ENCODE results near the gene NEU1. TPM values are rescaled to one million over a fixed set of nuclear protein-coding genes. Genes with fewer than 3 reads are reported as not detected.
"Not testable (repeated sequence)": the region's sequence is repeated elsewhere in the genome, so short reads cannot be mapped to it uniquely, and the experiment has no call there.

The NEU1 gene
- 10 to 100 TPM; 19.3 to 22.3 TPM for total RNA-seq

- Mint-ChIP-seq H3K9me3 (no peaks in the 10 kb centered on the region), H3K36me3 (ENCODE audit: low read depth) (peaks cover 37% of the 10 kb centered on the region), H3K4me3 (peak within 1 kb of the TSS; percentile 94), H3K27ac (peak within 1 kb of the TSS; percentile 96), H3K4me1 (peaks cover 11% of the 10 kb centered on the region), H3K27me3 (no peaks in the 10 kb centered on the region)
- peak; percentile 98 for ATAC-seq (replicated peaks)
These were observed at the start of gene NEU1 for GRCh38 chr6:31862344-31863235. Gene NEU1 (minus strand): TSS chr6:31862821. CDS start chr6:31862776, 45 bp downstream.

DNA sequence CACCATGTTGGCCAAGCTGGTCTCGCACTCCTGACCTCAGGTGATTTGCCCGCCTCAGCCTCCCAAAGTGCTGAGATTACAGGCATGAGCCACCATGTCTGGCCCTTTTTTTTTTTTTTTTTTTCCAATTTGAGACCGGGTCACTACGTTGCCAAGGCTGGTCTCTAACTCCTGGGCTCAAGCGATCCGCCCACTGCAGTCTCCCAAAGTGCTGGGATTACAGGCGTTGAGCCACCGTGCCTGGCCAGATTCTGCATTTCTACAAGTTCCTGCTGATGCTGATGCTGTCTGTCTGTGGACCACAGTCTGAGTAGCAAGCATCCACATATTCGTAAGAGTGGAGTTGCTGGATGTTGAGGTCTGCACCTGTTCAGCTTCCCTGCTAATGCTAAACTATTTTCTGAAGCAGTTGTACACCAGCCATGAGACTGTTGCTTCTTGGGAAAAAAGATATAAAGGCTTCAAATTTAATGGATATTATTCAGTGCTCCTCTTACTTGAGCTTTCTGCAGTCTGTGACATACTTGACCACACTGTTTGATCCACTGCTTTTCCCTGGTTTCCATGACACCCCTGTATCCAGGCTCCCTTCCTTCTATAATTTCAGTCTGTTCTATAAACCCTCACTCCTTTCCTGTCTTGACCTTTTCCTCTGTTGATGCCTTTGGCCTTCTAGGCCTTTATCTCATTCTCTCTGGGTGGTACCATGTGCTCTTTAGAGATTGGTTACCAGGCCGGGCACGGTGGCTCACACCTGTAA is 49.4 kb upstream of the NEU1 start:
- H3K9me3 Mint-ChIP-seq = no peaks in the 10 kb centered on the region

DNA sequence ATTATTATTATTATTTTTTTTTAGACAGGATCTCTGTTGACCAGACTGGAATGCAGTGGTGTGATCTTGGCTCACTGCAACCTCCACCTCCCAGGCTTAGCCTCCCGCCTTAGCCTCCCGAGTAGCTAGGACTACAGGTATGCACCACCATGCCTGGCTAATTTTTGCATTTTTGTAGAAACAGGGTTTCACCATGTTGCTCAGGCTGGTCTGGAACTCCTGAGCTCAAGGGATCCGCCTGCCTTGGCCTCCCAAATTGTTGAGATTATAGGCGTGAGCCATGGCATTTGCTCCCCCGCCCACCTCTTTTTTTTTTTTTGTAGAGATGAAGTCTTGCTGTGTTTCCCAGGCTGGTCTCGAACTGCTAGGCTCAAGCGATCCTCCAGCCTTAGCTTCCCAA is 46.7 kb upstream of the NEU1 start:
- ATAC-seq (replicated peaks); H3K36me3 Mint-ChIP-seq (ENCODE audit: low read depth); H3K4me1 Mint-ChIP-seq; H3K4me3 Mint-ChIP-seq; H3K9me3 Mint-ChIP-seq; H3K27me3 Mint-ChIP-seq; H3K27ac Mint-ChIP-seq: not testable (repeated sequence)

More for the DNA sequence above, 49.4 kb upstream of the NEU1 start:
- no peak overlapping the region for H3K27ac Mint-ChIP-seq
- no peak for ATAC-seq (replicated peaks)
- H3K4me1 Mint-ChIP-seq = peaks cover 4% of the 10 kb centered on the region
- peaks cover 7% of the 10 kb centered on the region for H3K27me3 Mint-ChIP-seq
- H3K36me3 Mint-ChIP-seq (ENCODE audit: low read depth) = no peaks in the 10 kb centered on the region
- H3K4me3 Mint-ChIP-seq = no peak overlapping the region

DNA sequence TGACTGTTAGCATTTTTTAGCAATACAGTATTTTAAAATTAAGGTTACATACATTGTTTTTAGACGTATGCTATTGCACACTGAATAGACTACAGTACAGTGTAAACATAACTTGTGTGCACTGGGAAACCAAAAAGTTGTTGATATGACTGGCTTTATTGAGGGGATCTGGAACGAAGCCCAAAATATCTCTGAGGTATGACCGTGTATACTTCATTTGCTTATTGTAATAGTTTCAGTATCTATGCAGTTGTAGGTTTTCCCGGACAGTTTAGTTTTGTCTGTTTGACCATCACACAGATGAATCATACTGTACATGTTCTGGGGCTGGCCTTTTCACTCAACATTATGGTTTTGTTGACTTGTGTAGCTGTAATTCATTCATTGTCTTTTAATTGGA is 46.2 kb upstream of the NEU1 start:
- Mint-ChIP-seq H3K9me3 (no peaks in the 10 kb centered on the region), H3K4me1 (peaks cover 8% of the 10 kb centered on the region), H3K27ac (no peak overlapping the region), H3K4me3 (no peak overlapping the region), H3K27me3 (peaks cover 8% of the 10 kb centered on the region), H3K36me3 (ENCODE audit: low read depth) (no peaks in the 10 kb centered on the region)
- peak; percentile 80 for ATAC-seq (replicated peaks)

DNA sequence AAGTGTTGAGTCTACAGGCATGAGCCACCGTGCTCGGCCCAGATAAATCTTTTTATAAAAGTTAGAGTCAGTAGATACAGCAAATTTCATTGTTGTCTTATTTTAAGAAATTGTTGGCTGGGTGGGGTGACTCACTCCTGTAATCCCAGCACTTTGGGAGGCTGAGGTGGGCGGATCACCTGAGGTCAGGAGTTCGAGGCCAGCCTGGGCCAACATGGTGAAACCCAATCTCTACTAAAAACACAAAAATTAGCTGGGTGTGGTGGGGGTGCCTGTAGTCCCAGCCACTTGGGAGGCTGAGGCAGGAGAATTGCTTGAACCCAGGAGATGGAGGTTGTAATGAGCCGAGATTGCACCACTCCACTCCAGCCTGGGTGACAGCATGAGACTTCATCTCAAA is 45.6 kb upstream of the NEU1 start:
- not testable (repeated sequence) for ATAC-seq (replicated peaks); H3K4me3 Mint-ChIP-seq; H3K27ac Mint-ChIP-seq; H3K9me3 Mint-ChIP-seq; H3K36me3 Mint-ChIP-seq (ENCODE audit: low read depth); H3K27me3 Mint-ChIP-seq; H3K4me1 Mint-ChIP-seq

DNA sequence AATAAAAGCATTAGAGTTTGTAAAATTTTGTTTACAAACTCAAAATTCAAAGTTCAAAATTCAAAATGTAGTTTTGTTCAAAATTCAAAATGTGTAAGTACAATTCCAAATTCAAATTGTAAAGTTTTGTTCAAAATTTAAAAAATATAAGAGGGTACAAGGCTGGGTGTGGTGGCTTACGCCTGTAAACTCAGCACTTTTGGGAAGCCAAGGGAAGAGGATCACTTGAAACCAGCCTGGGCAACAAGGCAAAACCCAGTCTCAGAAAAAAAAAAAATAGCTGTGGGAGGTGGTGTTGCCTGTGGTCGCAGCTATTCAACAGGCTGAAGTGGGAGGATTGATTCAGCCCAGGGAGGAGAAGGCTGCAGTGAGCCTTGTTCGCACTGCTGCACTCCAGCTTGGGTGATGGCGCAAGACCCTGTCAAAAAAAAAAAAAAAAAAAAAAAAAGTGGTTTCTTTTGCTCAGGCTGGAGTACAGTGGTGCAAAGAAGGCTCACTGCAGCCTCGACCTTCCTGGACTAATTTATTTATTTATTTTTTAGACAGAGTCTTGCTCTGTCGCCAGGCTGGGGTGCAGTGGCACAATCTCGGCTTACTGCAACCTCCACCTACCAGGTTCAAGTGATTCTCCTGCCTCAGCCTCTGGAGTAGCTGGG is 44.7 kb upstream of the NEU1 start:
- no peak for ATAC-seq (replicated peaks)
- H3K27me3 Mint-ChIP-seq = peaks cover 6% of the 10 kb centered on the region
- H3K9me3 Mint-ChIP-seq = no peaks in the 10 kb centered on the region
- no peaks in the 10 kb centered on the region for H3K36me3 Mint-ChIP-seq (ENCODE audit: low read depth)
- H3K4me3 Mint-ChIP-seq = no peak overlapping the region
- H3K27ac Mint-ChIP-seq = no peak overlapping the region
- H3K4me1 Mint-ChIP-seq = peaks cover 17% of the 10 kb centered on the region

DNA sequence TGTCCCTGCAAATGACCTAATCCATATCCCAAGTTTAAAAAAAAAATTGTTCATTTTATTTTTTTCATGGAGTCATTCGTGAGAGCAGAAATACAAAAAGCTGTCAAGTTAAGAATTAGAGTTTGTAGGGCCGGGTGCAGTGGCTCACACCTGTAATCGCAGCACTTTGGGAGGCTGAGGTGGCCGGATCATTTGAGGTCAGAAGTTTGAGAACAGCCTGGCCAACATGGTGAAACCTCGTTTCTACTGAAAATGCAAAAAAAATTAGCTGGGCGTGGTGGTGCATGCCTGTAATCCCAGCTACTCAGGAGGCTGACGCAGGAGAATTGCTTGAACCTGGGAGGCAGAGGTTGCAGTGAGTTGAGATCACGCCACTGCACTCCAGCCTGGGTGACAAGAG is 44.1 kb upstream of the NEU1 start:
- H3K9me3 Mint-ChIP-seq; ATAC-seq (replicated peaks); H3K27ac Mint-ChIP-seq; H3K36me3 Mint-ChIP-seq (ENCODE audit: low read depth); H3K27me3 Mint-ChIP-seq; H3K4me3 Mint-ChIP-seq: not testable (repeated sequence)
- H3K4me1 Mint-ChIP-seq = peaks cover 18% of the 10 kb centered on the region

- no peak overlapping the region for H3K27ac Mint-ChIP-seq
- peaks cover 18% of the 10 kb centered on the region for H3K4me1 Mint-ChIP-seq
- peaks cover 4% of the 10 kb centered on the region for H3K27me3 Mint-ChIP-seq
- ATAC-seq (replicated peaks) = no peak
- no peaks in the 10 kb centered on the region for H3K36me3 Mint-ChIP-seq (ENCODE audit: low read depth)
- H3K4me3 Mint-ChIP-seq = no peak overlapping the region
- H3K9me3 Mint-ChIP-seq = no peaks in the 10 kb centered on the region
These were observed 43.5 kb upstream of the NEU1 start for GRCh38 chr6:31906122-31906521.

GRCh38 chr6:31905041-31905440 is 42.4 kb upstream of the NEU1 start:
- Mint-ChIP-seq H3K4me3 (no peak overlapping the region), H3K9me3 (no peaks in the 10 kb centered on the region), H3K36me3 (ENCODE audit: low read depth) (no peaks in the 10 kb centered on the region), H3K27ac (no peak overlapping the region), H3K27me3 (peaks cover 4% of the 10 kb centered on the region), H3K4me1 (peaks cover 14% of the 10 kb centered on the region)
- ATAC-seq (replicated peaks) = no peak

DNA sequence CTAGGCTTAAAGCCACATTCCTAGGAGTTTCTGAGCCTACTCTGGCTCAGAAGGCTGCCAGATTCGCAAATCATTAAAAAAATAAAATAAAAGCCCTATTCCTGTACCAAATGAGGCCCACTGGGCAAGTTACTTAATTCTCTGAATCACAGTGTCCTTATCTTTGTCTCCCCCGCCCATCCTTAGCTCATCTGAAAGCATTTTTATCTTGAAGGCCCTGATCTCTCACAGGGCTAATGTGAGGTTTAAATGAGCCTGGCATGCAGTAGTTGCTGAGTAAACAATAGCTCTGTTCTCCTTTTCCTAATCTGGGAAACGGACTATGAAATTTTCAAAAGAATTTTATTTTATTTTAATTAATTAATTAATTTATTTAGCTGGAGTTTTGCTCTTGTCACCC is 41.3 kb upstream of the NEU1 start:
- ATAC-seq (replicated peaks) = no peak
- H3K36me3 Mint-ChIP-seq (ENCODE audit: low read depth) = peaks cover 7% of the 10 kb centered on the region
- H3K4me1 Mint-ChIP-seq = peaks cover 22% of the 10 kb centered on the region
- H3K9me3 Mint-ChIP-seq = no peaks in the 10 kb centered on the region
- no peak overlapping the region for H3K4me3 Mint-ChIP-seq
- peaks cover 4% of the 10 kb centered on the region for H3K27me3 Mint-ChIP-seq
- H3K27ac Mint-ChIP-seq = no peak overlapping the region

GRCh38 chr6:31901953-31902643 is 39.5 kb upstream of the NEU1 start, which contains the start of gene ZBTB12:
Gene ZBTB12 (minus strand): TSS chr6:31902086. CDS start chr6:31901305, 781 bp downstream.
- peaks cover 20% of the 10 kb centered on the region for H3K36me3 Mint-ChIP-seq (ENCODE audit: low read depth)
- no peaks in the 10 kb centered on the region for H3K9me3 Mint-ChIP-seq
- ATAC-seq (replicated peaks) = peak; percentile 69
- H3K27ac Mint-ChIP-seq = peak within 1 kb of the TSS; percentile 72
- H3K4me3 Mint-ChIP-seq = peak within 1 kb of the TSS; percentile 80
- H3K27me3 Mint-ChIP-seq = peaks cover 4% of the 10 kb centered on the region
- peaks cover 23% of the 10 kb centered on the region for H3K4me1 Mint-ChIP-seq

GRCh38 chr6:31901415-31901952 is 38.9 kb upstream of the NEU1 start:
- Mint-ChIP-seq H3K4me1 (peaks cover 25% of the 10 kb centered on the region), H3K27ac (peak overlapping the region; percentile 72), H3K36me3 (ENCODE audit: low read depth) (peaks cover 23% of the 10 kb centered on the region), H3K4me3 (peak overlapping the region; percentile 80), H3K27me3 (peaks cover 4% of the 10 kb centered on the region), H3K9me3 (no peaks in the 10 kb centered on the region)
- ATAC-seq (replicated peaks) = no peak

- H3K4me1 Mint-ChIP-seq = peaks cover 26% of the 10 kb centered on the region
- H3K36me3 Mint-ChIP-seq (ENCODE audit: low read depth) = peaks cover 28% of the 10 kb centered on the region
- H3K9me3 Mint-ChIP-seq = no peaks in the 10 kb centered on the region
- no peaks in the 10 kb centered on the region for H3K27me3 Mint-ChIP-seq
- peak overlapping the region; percentile 40 for H3K4me3 Mint-ChIP-seq
- no peak for ATAC-seq (replicated peaks)
- H3K27ac Mint-ChIP-seq = no peak overlapping the region
These were observed 38.3 kb upstream of the NEU1 start for GRCh38 chr6:31900917-31901414.

Data from activated T-helper 17 cell treated with anti-CD3 and anti-CD28 coated beads, Interleukin-2, amount 50 U/mL, for 72 hours (primary cell).